HepG2 (cell line): Measurements from ENCODE around the gene FBXW8. TPM values are rescaled to one million over a fixed set of nuclear protein-coding genes. Genes with fewer than 3 reads are reported as not detected.

Experiments used
- DR1 ChIP-seq: sonication (generic); formaldehyde crosslinking; IDR thresholded peaks from 2 replicates; pipeline ENCODE4 v1.8.0; 2021; ENCODE audit warnings: mild to moderate bottlenecking, missing genetic modification reagents, inconsistent platforms
- MAF1 ChIP-seq: sonication (generic); formaldehyde crosslinking; IDR thresholded peaks from 2 replicates; pipeline ENCODE4 v1.5.0; 2020; ENCODE audit warnings: missing genetic modification reagents, borderline replicate concordance
- MXD4 ChIP-seq: IDR thresholded peaks from 2 replicates; pipeline ENCODE4 v1.6.1; 2016; ENCODE audit warnings: mild to moderate bottlenecking, missing biosample characterization, missing genetic modification reagents
- NCOR1 ChIP-seq: fragments of 200-600 bp; sonication (generic); IDR thresholded peaks from 2 replicates; pipeline ENCODE4 v1.7.0; 2017; ENCODE audit warnings: antibody characterized with exemption, low read length, borderline replicate concordance
- SOX5 ChIP-seq: IDR thresholded peaks from 2 replicates; pipeline ENCODE4 v1.6.1; 2016; ENCODE audit warnings: borderline replicate concordance
- ZNF136 ChIP-seq: sonication (generic); formaldehyde crosslinking; IDR thresholded peaks from 2 replicates; pipeline ENCODE4 v1.8.1; 2022; ENCODE audit warnings: low read depth, mild to moderate bottlenecking, moderate library complexity, missing genetic modification reagents
- ZNF138 ChIP-seq: sonication (generic); formaldehyde crosslinking; IDR thresholded peaks from 2 replicates; pipeline ENCODE4 v1.5.0; 2020; ENCODE audit warnings: mild to moderate bottlenecking, low read depth, missing genetic modification reagents
- ZNF276 ChIP-seq: sonication (generic); formaldehyde crosslinking; IDR thresholded peaks from 2 replicates; pipeline ENCODE4 v1.4.0; 2020; ENCODE audit warnings: mild to moderate bottlenecking, low read depth, missing genetic modification reagents
- ZNF687 ChIP-seq: sonication (generic); formaldehyde crosslinking; IDR thresholded peaks from 2 replicates; pipeline ENCODE4 v1.5.1; 2020; ENCODE audit warnings: mild to moderate bottlenecking, missing genetic modification reagents, moderate library complexity
- ZNF775 ChIP-seq: sonication (generic); formaldehyde crosslinking; IDR thresholded peaks from 2 replicates; pipeline ENCODE4 v1.4.0; 2020; ENCODE audit warnings: missing genetic modification reagents, mild to moderate bottlenecking, moderate library complexity, borderline replicate concordance
- ZUFSP ChIP-seq: sonication (generic); formaldehyde crosslinking; IDR thresholded peaks from 2 replicates; pipeline ENCODE4 v1.9.0; 2021; ENCODE audit warnings: missing genetic modification reagents, mild to moderate bottlenecking, borderline replicate concordance
- polyA plus RNA-seq, 8 experiments: library from polyadenylated mRNA; depleted of rRNA in 3 of 8; stranded (reverse) in 7 of 8; unstranded in 1 of 8; fragments of >200 nt; fragmentation: Illumina TruSeq in 4 of 8; extraction: Trizol in 4 of 8; gene quantifications; 2 replicates each; pipeline versions ENCODE4 v1.2.1 to v1.2.3, GENCODE V29; 2011 to 2016; ENCODE audit warnings: low read depth in 4 of 8, missing spikeins in 1 of 8, mixed read lengths in 1 of 8; ENCODE audit not compliant: insufficient read depth in 1 of 8
- total RNA-seq, 5 experiments: library from RNA; depleted of rRNA; stranded (reverse); fragments of >200 nt; fragmentation: Illumina TruSeq; extraction: Trizol; gene quantifications; 2 replicates each; pipeline ENCODE4 v1.2.3, GENCODE V29; 2016; ENCODE audit warnings: low read depth in 1 of 5
- TF ChIP-seq, protein P1 (sequence below): sonication (generic); formaldehyde crosslinking; IDR thresholded peaks from 2 replicates; pipeline ENCODE4 v1.8.1; 2022; ENCODE audit warnings: mild to moderate bottlenecking, missing genetic modification reagents
- TF ChIP-seq, protein P2 (sequence below): sonication (generic); formaldehyde crosslinking; IDR thresholded peaks from 2 replicates; pipeline ENCODE4 v1.5.0; 2020; ENCODE audit warnings: mild to moderate bottlenecking, missing genetic modification reagents, borderline replicate concordance
- TF ChIP-seq, protein P3 (sequence below): sonication (generic); formaldehyde crosslinking; IDR thresholded peaks from 2 replicates; pipeline ENCODE4 v1.4.0; 2020; ENCODE audit warnings: mild to moderate bottlenecking, missing genetic modification reagents

The FBXW8 gene
- total and polyA plus RNA-seq, 2 of the 13 experiments (the other 11 are each of a cell fraction or from before 2014, with no cell fraction given): 5.1 to 5.9 TPM

GRCh38 chr12:117025481-117026151 is 114.9 kb downstream of the FBXW8 start (continued):
- TF ChIP-seq ZUFSP (no peak), MXD4 (no peak), ZNF276 (CRISPR knock-in tag) (0 out of 2 replicates have a peak, but pooled peaks have one; percentile 48), NCOR1 (no peak), SOX5 (peak; percentile 42; the same call in 1 of the 2 replicates), ZNF136 (CRISPR knock-in tag) (no peak), MAF1 (CRISPR knock-in tag) (no peak), ZNF775 (CRISPR knock-in tag) (no peak), ZNF138 (no peak), DR1 (0 out of 2 replicates have a peak, but pooled peaks have one; percentile 18), ZNF687 (CRISPR knock-in tag) (peak; percentile 70)
- TF ChIP-seq, protein P1, sequence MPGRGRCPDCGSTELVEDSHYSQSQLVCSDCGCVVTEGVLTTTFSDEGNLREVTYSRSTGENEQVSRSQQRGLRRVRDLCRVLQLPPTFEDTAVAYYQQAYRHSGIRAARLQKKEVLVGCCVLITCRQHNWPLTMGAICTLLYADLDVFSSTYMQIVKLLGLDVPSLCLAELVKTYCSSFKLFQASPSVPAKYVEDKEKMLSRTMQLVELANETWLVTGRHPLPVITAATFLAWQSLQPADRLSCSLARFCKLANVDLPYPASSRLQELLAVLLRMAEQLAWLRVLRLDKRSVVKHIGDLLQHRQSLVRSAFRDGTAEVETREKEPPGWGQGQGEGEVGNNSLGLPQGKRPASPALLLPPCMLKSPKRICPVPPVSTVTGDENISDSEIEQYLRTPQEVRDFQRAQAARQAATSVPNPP: no peak
- TF ChIP-seq, protein P2, sequence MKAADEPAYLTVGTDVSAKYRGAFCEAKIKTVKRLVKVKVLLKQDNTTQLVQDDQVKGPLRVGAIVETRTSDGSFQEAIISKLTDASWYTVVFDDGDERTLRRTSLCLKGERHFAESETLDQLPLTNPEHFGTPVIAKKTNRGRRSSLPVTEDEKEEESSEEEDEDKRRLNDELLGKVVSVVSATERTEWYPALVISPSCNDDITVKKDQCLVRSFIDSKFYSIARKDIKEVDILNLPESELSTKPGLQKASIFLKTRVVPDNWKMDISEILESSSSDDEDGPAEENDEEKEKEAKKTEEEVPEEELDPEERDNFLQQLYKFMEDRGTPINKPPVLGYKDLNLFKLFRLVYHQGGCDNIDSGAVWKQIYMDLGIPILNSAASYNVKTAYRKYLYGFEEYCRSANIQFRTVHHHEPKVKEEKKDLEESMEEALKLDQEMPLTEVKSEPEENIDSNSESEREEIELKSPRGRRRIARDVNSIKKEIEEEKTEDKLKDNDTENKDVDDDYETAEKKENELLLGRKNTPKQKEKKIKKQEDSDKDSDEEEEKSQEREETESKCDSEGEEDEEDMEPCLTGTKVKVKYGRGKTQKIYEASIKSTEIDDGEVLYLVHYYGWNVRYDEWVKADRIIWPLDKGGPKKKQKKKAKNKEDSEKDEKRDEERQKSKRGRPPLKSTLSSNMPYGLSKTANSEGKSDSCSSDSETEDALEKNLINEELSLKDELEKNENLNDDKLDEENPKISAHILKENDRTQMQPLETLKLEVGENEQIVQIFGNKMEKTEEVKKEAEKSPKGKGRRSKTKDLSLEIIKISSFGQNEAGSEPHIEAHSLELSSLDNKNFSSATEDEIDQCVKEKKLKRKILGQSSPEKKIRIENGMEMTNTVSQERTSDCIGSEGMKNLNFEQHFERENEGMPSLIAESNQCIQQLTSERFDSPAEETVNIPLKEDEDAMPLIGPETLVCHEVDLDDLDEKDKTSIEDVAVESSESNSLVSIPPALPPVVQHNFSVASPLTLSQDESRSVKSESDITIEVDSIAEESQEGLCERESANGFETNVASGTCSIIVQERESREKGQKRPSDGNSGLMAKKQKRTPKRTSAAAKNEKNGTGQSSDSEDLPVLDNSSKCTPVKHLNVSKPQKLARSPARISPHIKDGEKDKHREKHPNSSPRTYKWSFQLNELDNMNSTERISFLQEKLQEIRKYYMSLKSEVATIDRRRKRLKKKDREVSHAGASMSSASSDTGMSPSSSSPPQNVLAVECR: no peak
- TF ChIP-seq, protein P3, sequence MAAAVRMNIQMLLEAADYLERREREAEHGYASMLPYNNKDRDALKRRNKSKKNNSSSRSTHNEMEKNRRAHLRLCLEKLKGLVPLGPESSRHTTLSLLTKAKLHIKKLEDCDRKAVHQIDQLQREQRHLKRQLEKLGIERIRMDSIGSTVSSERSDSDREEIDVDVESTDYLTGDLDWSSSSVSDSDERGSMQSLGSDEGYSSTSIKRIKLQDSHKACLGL (CRISPR knock-in tag): no peak
